Right hindlimb (tissue), 1 donor: ENCODE measurements around the gene MYMX.

Experiments
- DNase-seq: peaks from one replicate; pipeline ENCODE4 v3.0.0-alpha.2; 2018

MYMX gene

DNA sequence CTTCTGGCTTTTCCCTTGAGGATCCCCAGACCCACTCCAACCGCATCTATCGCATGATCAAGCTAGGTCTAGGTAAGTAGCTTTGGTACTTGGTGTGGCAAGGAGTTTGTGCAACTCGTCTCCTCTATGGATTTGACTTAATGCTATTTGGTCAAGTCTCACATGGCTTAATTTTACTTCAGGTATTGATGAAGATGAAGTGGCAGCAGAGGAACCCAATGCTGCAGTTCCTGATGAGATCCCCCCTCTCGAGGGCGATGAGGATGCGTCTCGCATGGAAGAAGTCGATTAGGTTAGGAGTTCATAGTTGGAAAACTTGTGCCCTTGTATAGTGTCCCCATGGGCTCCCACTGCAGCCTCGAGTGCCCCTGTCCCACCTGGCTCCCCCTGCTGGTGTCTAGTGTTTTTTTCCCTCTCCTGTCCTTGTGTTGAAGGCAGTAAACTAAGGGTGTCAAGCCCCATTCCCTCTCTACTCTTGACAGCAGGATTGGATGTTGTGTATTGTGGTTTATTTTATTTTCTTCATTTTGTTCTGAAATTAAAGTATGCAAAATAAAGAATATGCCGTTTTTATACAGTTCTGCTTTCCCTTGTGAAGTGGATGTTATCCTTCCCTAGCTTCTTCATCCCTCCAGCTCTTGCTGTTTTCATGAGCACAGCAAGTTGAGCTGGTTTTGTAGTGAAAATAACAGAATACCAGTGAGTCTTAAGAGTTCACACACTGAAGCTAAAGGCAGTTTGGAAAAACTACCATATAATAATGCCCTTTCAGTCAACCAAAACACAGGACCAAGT is 36.8 kb downstream of the MYMX start:
- DNase-seq, result no peak

DNA sequence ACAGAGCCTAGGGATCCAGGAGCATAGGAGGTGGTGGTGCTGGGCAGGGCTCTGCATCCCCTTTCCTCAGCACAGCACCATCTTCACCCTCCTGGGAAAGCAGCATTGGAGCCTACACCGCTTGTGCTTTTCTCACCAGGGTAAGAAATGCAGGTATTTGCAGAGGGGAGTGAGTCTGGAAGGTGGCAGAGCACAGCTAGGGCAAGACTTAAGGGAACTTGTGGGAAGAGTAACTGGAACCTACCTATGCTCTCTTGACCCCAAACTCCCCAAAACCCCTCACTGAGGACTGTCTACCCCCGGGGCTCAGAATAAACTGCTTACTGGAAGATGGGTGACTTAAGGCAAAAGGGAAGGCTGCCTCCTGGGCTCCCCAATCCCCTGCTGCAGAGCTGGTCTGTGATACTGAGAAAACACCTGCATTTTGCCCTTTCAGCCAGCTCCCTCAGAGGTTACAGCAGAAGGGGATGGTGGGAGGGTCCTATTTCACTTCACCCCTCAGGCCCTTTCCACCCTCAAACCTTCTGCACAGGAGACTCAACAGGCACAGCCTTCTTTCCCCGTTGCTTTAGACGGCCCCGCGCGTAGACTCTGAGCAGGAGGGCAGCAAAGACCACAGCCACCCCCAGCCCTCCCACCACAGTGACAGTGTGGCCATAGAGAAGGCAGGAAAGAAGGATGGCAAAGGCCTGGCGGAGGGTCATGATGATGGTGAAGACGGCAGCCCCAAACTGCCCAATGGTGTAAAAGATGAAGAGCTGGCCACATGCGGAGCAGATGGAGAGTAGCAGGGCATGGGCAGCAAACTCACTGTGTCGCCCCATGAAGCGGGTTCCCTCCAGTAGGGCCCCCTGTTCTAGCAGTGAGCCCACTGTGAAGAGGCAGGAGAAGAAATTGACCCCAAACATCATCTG is 37.7 kb downstream of the MYMX start:
- DNase-seq, result no peak

DNA sequence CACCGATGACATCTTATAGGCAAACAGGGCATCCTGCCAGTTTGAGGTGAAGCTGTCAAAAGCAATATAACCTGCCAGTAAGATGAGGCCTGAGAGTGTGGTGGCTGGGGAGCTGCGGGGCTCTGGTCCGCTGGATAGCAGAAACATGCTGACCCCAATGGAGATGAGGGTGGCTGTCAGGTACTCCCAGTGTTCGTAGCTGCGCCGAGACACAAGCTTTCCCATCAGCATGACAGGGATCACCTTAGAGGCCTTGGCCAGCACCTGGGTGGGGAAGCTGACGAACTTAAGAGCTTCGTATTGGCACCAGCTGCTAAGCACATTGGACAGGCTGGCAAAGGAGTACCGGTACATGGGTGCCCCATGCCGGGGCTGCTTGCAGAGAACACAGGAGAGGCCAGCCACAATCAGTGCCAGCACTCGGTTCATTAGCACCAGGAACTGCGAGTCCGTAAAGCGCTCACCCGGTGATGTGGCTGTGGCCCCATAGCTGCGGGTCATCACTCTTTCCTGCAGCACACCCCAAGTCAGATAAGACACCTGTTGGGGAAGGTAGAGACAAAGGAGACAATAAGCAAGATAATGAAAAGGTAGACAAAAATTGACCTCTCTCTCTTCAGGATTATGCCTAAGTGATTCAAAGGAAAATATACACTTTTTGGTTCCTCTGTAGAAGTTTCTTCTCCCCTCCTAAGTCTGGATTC is 38.5 kb downstream of the MYMX start:
- no peak for DNase-seq

DNA sequence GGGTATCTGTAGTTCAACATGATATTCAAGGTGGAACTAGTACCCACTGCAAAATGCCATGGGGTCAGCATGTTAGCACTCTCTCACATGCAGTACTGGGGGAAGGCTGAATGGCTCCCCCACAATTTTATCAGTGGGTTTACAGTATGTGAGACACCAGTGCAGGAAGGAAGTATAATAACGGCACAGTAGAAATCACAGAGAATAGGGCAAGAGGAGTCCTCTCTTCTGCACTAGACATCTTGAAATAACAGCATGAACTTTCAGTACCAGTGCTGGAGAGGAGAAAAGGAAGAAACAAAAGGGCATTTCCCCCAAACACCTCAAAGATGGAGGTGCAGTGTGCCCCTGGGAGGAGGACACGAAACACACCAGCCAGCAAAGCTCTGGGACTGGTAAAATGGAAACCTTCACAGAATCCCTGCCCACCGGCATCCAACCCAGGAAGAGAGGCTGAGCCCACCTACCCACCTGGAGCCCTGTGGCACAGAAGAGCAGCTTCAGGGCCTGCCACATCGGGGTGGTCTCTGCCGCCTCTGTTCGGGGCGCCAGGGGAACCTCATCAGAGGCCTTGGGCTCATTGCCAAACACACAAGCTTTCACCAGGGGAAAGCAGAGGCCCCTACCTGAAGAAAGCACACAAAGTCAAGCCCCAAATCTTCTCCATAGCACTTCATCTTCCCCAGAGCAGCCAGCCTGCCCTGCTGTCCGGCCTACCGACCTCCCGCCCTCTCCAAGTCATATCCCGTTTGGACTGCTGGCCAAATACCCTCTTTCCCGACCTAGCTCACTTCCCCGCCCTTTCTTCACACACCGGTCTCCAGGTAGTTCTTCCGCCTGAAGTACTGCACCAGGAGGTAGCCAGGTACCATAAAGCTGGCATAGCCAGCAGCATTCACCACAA is 39.4 kb downstream of the MYMX start:
- DNase-seq, result no peak

DNA sequence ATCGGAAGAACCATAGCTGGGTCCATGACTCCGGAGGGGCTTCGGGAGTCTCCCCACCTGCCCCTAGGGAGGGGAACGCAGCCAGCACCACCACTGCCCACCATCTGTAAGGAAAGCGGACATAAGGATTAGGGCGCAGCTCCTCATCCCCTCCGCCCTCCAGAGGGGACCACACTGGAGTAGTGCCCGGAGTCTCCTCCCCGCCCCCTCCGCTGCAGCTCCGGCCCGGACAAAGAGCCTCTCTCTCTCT is 40.0 kb downstream of the MYMX start:
- no peak for DNase-seq

DNA sequence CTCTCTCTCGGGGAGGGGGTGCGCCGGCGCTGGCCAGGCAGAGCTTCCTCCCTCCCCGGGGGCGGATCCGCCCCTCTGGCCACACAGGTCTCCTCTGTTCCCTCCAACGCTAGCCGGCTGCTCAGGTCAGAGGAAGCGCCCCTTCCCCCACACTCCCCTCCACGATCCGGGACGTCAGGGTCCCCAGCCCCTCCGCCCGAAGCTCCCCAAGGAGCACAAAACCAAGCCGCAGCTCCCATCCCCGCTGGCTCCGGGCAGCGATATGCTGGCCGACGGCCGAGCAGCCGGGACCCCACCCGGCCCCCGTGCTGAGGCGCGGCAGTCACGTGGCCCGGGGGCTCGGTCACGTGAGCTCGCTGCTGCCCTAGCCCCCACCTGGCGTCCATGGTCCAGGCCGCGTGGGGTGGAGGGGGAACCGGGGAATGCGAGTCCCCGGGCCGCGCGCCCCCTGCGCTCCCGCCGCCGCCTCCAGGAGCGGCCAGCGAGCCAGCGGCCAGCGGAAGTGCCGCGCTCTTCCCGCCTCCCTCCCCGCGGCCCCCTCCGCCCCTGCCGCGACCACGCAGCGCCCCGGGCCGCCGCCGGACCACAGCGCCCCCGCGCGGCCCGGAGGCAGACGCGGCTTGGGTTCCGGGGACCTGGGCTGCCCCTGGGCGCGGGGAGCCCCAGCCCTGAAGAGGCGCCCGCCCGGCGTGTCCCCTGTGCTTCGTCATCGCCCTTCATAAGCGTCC is 40.5 kb downstream of the MYMX start, which contains the start of gene SLC35B2:
SLC35B2 (minus strand) TSS at position 504 of the 728 bp plus-strand sequence; CDS start at position 386, 118 bp downstream.
- DNase-seq, result peak; percentile 87

DNA sequence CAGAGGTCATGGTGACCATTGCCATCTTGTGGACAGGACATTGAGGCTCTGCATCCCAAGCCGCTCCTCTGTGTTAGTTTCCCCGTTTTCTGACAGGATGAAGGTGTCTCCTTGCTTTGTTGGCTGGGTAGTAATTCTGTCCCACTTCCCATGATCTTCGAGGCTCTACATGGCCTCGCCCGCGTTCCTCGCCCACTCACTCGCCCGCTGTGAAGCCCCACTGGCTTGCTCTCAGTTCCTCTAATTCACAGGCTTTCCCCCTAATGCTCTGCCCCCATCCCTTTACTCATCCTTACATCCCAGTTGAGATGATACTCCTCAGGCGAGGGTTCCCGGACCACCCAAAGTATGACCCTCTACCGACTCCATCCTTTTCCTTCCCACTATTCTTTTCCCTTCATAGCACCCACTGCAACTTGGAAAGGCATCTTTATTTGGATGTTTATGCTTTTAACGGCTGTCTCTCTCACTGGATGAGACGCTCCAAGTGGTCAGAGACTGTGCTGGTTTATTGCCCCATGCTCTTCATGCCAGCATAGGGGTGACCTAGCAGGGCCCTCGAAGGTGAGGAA is 41.1 kb downstream of the MYMX start:
- DNase-seq, result no peak

DNA sequence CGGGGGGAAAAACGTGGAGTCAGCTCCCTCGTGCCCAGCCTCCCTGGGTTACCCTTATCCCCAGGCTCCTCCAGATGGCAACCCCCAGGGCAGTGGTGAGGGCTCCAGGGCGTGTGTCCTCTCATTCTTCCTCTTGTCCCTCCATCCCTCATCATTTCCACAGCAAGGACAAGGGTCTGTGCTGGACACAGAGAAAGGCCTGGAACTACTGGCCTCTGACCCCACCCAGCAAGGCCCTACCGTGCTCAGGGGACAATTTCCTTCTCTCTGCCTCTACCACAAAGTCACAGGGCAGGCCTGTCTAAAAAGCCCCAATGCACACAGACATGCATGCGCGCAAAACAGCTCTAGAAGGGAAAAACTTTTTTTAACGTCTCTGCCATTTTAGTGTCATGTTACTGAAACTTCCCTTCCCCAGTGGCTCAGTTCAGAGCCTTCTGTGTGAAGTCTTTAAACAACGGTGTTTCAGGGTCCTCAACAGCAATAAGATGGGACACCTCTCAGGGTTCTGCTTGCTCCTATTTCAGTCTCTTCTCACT is 41.7 kb downstream of the MYMX start:
- no peak for DNase-seq

DNA sequence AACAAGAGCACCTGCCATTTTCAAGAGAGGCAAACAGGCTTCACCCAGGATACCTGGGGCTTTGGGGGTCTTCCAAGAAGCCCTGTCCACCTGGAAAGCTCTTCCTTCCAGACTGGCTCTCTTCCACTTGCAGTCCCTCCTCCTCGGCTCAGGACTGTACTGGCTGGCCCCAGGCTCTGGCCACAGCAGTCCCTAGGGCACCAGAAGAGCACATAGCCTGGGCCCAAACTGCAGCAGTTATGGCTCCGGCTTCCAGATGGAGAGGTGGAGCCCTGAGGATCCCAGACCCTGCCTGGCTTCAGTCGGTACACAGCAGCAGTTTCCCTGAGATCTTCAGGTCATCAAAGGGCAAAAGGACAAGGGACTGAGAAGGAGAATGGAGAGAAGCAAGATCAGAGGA is 42.2 kb downstream of the MYMX start:
- DNase-seq, result no peak

DNA sequence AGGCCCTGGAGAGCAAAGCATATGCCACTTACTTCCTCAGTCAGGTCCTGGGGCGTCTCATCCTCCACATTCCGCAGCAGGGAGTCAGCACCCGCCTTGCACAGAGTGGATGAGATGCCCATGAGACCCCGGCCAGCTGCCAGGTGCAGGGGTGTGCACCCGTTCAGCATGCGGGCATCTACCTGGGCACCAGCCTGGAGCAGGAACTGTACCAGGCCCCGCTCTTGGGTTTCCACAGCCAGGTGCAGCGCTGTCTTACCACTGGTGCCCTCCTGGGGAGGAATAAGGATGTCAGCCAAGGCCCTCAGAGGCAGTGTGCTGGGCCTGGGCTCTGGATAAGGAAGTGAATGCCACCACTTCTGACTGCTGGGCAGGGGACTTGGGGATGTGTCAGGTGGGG is 43.3 kb downstream of the MYMX start:
- no peak for DNase-seq

DNA sequence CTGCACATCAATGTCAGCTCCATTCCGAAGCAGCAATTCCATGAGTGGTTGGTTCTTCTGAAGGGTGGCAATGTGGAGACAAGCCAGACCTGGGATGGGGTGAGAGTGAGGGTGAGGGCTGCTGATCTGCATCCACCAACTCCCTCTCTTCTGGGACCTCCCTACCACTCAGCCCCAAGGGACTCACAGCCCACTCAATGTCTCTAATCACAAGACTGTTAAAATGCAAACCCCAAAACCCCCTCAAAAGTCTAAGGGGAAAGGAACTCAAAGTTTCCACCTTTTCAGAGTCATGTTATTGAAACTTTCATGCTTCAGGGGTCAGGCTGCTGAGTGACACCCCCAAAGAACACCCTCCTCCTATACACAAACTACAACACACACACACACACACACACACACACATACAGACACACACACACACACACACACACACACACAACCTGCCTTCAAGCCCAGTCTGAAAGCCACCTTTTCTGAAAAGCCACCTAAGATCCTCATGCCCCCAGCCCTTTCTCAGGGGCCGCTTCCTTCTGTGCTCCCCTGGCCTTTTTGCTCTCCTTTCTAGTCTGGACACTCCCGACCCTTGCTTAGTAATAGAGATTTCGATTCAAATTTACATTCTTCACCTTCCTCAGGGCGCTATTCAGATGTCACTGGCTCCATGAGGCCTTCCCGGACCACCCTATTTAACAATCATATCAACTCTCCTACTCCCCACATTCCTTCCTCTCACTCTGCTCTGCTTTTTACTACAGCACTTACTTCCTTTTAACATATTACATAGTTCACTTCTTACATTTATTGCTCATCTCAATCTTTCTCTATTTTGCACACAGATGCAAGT is 43.9 kb downstream of the MYMX start:
- DNase-seq, result no peak

DNA sequence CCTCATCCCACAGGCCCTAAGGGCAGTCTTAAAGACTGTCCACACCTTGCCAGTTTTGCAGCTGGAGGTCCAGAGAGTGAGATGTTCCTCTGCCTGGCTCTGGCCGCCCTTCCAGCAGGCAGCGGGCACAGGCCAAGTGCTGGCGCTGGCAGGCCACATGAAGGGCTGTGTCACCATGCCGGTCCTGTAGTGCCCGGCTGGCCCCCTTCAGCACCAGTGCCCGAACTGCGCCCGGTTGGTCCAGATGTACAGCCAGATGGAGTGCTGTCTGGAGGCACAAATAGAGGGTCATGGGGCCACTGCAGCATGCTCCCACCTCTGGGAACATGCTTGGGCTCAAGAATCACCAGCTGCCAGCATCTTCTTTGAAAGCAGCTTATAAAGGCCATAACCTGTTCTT is 44.9 kb downstream of the MYMX start:
- no peak for DNase-seq

DNA sequence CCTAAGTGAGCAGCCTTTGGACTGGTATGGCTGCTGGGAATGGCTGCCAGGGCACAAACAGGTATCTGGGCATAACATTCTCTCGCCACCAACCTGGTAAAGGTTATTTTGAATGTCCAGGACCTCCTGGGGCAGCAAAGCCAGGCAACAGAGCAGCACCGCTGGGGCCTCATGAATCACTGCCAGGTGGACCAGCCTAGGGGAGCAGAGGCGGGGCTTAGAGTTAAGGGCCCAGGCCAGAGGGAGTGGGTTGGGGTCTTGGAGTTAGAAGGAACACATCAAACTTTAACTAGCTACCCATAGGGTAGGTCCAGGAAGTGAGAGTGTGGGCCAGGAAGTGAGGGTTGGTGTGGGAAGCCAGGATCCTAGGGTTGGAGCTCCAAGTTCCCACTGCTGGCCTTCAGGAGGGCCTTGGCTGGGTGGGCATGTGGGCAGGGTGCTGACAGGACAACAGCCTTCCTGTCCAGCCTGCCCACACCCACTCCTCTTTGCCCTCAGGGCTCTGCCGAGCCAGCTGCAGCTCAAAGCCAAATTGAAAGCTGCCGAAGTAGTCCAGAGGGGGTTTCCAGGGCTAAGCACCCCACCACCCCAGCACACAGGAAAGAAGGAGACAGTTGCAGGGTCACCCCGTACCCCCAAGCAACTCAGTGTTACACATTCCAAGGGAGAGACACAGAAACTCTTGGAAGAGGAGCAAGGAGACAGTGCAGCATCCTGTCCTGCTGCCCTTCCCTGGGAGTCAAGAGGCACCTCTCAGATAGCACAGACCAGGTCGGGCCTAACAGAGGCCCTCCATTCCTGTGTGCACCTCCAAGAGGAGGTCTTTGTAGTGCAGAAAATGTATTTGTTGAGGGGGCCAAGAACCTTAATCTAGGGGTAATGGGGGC is 46.0 kb downstream of the MYMX start:
- DNase-seq, result no peak

DNA sequence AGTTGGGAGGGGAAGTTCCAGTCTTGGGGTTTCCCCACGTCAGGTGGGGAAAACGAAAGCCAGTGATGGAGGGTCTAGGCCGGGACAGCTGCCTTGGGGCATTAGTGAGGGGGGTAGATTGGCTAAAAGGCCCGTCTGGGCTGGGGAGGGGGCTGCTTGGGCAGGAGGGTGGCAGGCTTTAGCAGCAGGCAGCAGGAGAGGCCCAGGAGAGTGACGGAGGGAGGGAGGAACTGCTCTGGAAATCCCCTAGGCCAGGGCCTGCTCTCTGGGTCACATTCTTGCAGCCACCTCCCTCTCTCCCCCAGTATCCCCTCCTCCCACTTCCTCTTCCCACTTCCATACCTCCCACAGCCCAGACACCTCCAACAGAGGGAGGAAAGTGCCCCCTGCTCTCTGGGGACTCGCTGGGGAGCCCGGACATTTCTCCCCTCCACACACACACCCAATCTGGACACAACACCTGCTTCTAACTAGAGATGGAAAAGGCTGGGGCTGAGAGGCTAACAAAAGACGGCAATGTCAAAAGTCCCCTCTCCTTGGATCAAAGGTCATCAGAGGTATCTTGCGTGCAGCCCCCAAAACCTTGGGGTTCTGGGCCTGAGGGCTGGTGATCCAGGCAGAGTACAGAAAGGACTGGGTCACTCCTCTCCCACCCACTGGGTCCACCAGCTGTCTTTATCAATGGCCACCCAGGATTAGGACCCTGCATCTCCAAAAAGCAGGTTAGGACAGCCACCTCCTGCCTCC is 46.8 kb downstream of the MYMX start:
- DNase-seq, result no peak

DNA sequence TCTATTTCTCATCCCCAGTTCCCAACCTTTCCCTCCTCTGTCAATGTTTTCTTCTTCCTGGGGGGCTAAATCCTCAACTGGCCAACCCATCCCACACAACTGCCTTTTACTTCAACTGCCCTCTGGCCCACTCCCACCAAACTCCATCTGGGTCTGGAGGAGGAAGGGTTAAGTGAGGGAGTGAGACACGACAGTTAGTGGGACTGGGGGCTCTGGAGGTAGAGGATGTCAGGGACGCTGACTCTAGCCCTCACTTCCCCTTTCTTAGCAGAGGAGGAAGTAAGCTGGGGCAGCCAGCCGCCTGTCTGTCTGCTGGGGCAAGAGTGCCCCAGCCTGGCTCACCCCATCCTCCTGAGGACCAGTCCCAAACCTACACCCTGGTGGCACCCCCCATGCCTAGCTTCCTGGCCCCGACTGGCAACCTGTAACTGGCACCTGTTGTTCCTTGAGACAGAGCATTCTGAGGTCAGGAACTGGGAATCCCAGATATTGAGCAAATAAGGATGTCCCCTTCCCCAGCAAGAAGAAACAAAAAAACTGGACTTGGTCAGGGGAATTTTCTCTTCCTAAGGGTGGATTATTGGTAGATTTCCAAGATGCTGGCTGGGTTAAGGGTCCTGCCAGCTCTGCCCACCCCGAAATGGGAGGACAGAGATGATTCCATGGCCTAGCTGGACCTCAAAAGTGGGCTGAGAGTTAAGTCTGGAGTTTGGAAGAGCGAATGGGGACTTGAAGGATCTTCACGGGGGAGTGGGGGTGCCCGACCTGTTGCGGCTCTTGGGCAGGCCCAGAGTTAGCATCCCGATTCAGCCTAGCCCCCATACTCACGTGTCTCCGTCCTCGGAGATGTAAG is 47.7 kb downstream of the MYMX start:
- DNase-seq, result peak; percentile 39

DNA sequence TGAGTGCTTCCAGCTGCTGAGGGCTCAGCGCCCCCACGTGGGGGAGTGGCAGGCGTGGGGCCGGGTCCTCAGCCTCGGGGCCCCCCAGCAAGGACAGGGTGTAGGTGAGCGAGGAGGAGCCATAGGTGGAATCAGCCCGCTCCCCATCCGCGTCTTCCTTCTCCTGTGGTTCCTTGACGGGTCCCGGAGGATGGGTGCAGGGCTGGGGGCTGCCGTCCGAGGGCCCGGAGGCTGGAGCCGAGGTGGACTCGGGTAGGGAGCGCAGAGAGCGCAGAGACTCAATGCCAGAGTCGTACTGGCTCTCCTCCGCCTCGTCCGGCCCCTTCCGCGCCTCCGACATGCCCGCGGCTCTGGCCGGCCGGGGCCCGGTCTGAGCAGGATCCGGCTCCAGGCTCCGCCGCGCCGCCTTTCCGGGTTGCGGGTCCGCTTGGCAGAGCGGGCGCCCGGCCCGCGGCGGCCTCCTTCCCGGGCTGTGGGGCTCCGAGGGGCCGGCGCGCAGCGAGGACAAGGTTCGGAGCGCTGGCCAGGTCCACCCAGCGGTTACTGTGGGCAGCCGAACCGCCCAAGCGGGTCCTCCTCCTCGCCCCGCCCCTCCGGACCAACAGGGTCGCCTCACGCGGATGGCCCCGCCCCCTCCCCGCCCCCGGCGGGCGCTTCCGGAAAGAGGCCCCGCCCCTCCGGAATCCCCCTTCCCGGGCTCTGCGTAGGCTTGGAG is 48.4 kb downstream of the MYMX start, which contains the start of gene NFKBIE:
NFKBIE (minus strand) TSS at position 545 of the 715 bp plus-strand sequence; CDS start at position 340, 205 bp downstream.
- DNase-seq, result peak; percentile 96
